H1 (cell line): ENCODE data around the gene RBM20. TPM values are rescaled to one million over a fixed set of nuclear protein-coding genes. Genes with fewer than 3 reads are reported as not detected.

ENCODE experiments used
- CTCF ChIA-PET: fragments of 300-600 bp; sonication (Branson Sonifier 250); formaldehyde crosslinking; loops from one replicate; lab custom pipeline; 2021; ENCODE audit not compliant: partially characterized antibody; lab: Charles Lee
- POLR2A ChIA-PET: fragments of 300-600 bp; sonication (Branson Sonifier 250); formaldehyde crosslinking; loops from one replicate; lab custom pipeline; 2021; ENCODE audit warnings: inconsistent platforms; ENCODE audit not compliant: partially characterized antibody; lab: Charles Lee
- DNase-seq, 2 experiments: peaks; one replicate each; pipeline versions ENCODE4 v3.0.0 to v3.0.0-alpha.2; 2010 to 2022; ENCODE audit warnings: low spot score in 2 of 2, low read depth in 1 of 2, mixed read lengths in 1 of 2
- FAIRE-seq: peaks from 2 replicates; lab custom pipeline; 2011; peaks lifted over from hg19 to GRCh38; lab: Jason Lieb, UNC
- H2AFZ ChIP-seq: 2 replicates; pipeline ENCODE4 v1.8.1; 2012; ENCODE audit warnings: low read length, inconsistent platforms
- H2AK5ac ChIP-seq: 2 replicates; pipeline ENCODE4 v1.6.1; 2013; ENCODE audit warnings: low read depth, low read length
- H2BK120ac ChIP-seq: replicated peaks from 2 replicates; pipeline ENCODE3; 2013; ENCODE audit warnings: low read depth, low read length, inconsistent platforms
- H2BK12ac ChIP-seq: 2 replicates; pipeline ENCODE4 v1.6.1; 2013; ENCODE audit warnings: low read depth, low read length
- H2BK15ac ChIP-seq: 2 replicates; pipeline ENCODE4 v1.6.1; 2013; ENCODE audit warnings: low read length
- H2BK20ac ChIP-seq: 2 replicates; pipeline ENCODE4 v1.6.1; 2013; ENCODE audit warnings: low read length
- H2BK5ac ChIP-seq: 2 replicates; pipeline ENCODE4 v1.6.1; 2013; ENCODE audit warnings: low read depth, low read length
- H3K14ac ChIP-seq: 2 replicates; pipeline ENCODE4 v1.6.1; 2013; ENCODE audit warnings: inconsistent platforms; ENCODE audit not compliant: insufficient read length
- H3K18ac ChIP-seq: 2 replicates; pipeline ENCODE4 v1.6.1; 2013; ENCODE audit warnings: low read length; ENCODE audit errors: extremely low read depth
- H3K23ac ChIP-seq: 2 replicates; pipeline ENCODE4 v1.6.1; 2013; ENCODE audit warnings: inconsistent platforms; ENCODE audit not compliant: insufficient read length
- H3K23me2 ChIP-seq: 2 replicates; pipeline ENCODE4 v1.6.1; 2013; ENCODE audit warnings: low read depth, low read length
- H3K27ac ChIP-seq: 2 replicates; pipeline ENCODE4 v1.6.1; 2011; ENCODE audit warnings: low read depth, low read length, inconsistent platforms
- H3K27me3 ChIP-seq, 4 experiments: replicated peaks in 1 of 4; 1 replicate in 1 of 4; 2 replicates in 3 of 4; pipeline versions ENCODE4 v1.6.1 to v1.8.1; 2011 to 2013; ENCODE audit warnings: low read length in 3 of 4, mild to moderate bottlenecking in 3 of 4, inconsistent platforms in 2 of 4, mixed read lengths in 2 of 4, moderate library complexity in 1 of 4; ENCODE audit not compliant: control insufficient read depth in 3 of 4, insufficient read depth in 3 of 4; ENCODE audit errors: extremely low read depth in 1 of 4
- H3K36me3 ChIP-seq, 4 experiments: 2 replicates each; pipeline versions ENCODE4 v1.6.1 to v1.8.1; 2011 to 2013; ENCODE audit warnings: mild to moderate bottlenecking in 4 of 4, low read length in 3 of 4, moderate library complexity in 2 of 4, control low read depth in 1 of 4, inconsistent platforms in 1 of 4; ENCODE audit not compliant: insufficient read depth in 4 of 4, control insufficient read depth in 2 of 4
- H3K4ac ChIP-seq: replicated peaks from 2 replicates; pipeline ENCODE3; 2013; ENCODE audit warnings: low read length, low read depth, mixed read lengths, inconsistent platforms; ENCODE audit not compliant: insufficient read length
- H3K4me1 ChIP-seq, 4 experiments: replicated peaks in 1 of 4; 1 replicate in 1 of 4; 2 replicates in 3 of 4; pipeline versions ENCODE4 v1.6.1 to v1.8.1; 2011 to 2013; ENCODE audit warnings: low read length in 3 of 4, inconsistent platforms in 2 of 4, mixed read lengths in 1 of 4; ENCODE audit not compliant: insufficient read depth in 4 of 4, control insufficient read depth in 3 of 4
- H3K4me2 ChIP-seq, 2 experiments: 2 replicates each; pipeline versions ENCODE4 v1.6.1 to v1.8.1; 2011 to 2013; ENCODE audit warnings: low read depth in 2 of 2, low read length in 2 of 2, control low read depth in 1 of 2, inconsistent platforms in 1 of 2, mild to moderate bottlenecking in 1 of 2; ENCODE audit not compliant: insufficient read depth in 1 of 2
- H3K4me3 ChIP-seq, 4 experiments: fragments of 200-600, 300-600 bp in 1 of 4; sonication (generic), shearing (Covaris generic), sonication (Bioruptor Twin) in 1 of 4; 2 replicates each; pipeline versions ENCODE4 v1.5.1 to v1.8.1; 2011 to 2016; ENCODE audit warnings: low read length in 4 of 4, low read depth in 3 of 4, control low read depth in 2 of 4, inconsistent platforms in 2 of 4, mild to moderate bottlenecking in 2 of 4, mixed read lengths in 1 of 4, moderate library complexity in 1 of 4; ENCODE audit not compliant: insufficient read depth in 2 of 4; ENCODE audit errors: extremely low read depth in 1 of 4
- H3K56ac ChIP-seq: replicated peaks from 2 replicates; pipeline ENCODE3; 2013; ENCODE audit warnings: low read depth, mild to moderate bottlenecking, mixed read lengths, low read length, inconsistent platforms; ENCODE audit not compliant: insufficient read length
- H3K79me1 ChIP-seq: 2 replicates; pipeline ENCODE4 v1.6.1; 2013; ENCODE audit warnings: low read depth, low read length, control low read depth
- H3K79me2 ChIP-seq, 2 experiments: 2 replicates each; pipeline versions ENCODE4 v1.6.1 to v1.8.1; 2012 to 2013; ENCODE audit warnings: low read length in 2 of 2, mild to moderate bottlenecking in 2 of 2, inconsistent platforms in 1 of 2; ENCODE audit not compliant: insufficient read depth in 2 of 2, control insufficient read depth in 1 of 2
- H3K9ac ChIP-seq, 4 experiments: replicated peaks in 1 of 4; 1 replicate in 1 of 4; 2 replicates in 3 of 4; pipeline versions ENCODE4 v1.6.1 to v1.8.1; 2011 to 2013; ENCODE audit warnings: low read depth in 3 of 4, low read length in 3 of 4, control low read depth in 2 of 4, mild to moderate bottlenecking in 2 of 4, moderate library complexity in 2 of 4, inconsistent platforms in 1 of 4; ENCODE audit errors: extremely low read depth in 1 of 4
- H3K9me3 ChIP-seq, 2 experiments: 2 replicates each; pipeline versions ENCODE4 v1.6.1 to v1.8.1; 2012 to 2013; ENCODE audit warnings: mild to moderate bottlenecking in 2 of 2, moderate library complexity in 2 of 2, control low read depth in 1 of 2, inconsistent platforms in 1 of 2, low read depth in 1 of 2, low read length in 1 of 2, mixed read lengths in 1 of 2; ENCODE audit not compliant: insufficient read depth in 2 of 2
- H4K20me1 ChIP-seq, 2 experiments: replicated peaks in 1 of 2; 2 replicates each; pipeline versions ENCODE3 to v1.8.1; 2011 to 2013; ENCODE audit warnings: inconsistent platforms in 2 of 2, low read length in 2 of 2, mild to moderate bottlenecking in 1 of 2; ENCODE audit not compliant: insufficient read depth in 2 of 2, control insufficient read depth in 1 of 2
- H4K5ac ChIP-seq: 2 replicates; pipeline ENCODE4 v1.6.1; 2013; ENCODE audit warnings: low read length, low read depth, mixed read lengths, inconsistent platforms; ENCODE audit not compliant: insufficient read length
- H4K8ac ChIP-seq: 2 replicates; pipeline ENCODE4 v1.8.0; 2013; ENCODE audit warnings: mild to moderate bottlenecking, moderate library complexity, low read length, inconsistent platforms; ENCODE audit not compliant: insufficient read depth; ENCODE audit errors: extremely low read depth
- H4K91ac ChIP-seq: replicated peaks from 2 replicates; pipeline ENCODE3; 2013; ENCODE audit warnings: low read length, mixed read lengths, inconsistent platforms; ENCODE audit not compliant: insufficient read length
- EGR1 ChIP-seq: IDR thresholded peaks from 2 replicates; pipeline ENCODE4 v1.6.1; 2011; ENCODE audit warnings: low read depth, low read length, borderline replicate concordance
- JUND ChIP-seq: IDR thresholded peaks from 2 replicates; pipeline ENCODE4 v1.6.1; 2011; ENCODE audit warnings: mild to moderate bottlenecking, improper control_type of control experiment, low read length
- RAD21 ChIP-seq, 2 experiments: IDR thresholded peaks in 1 of 2; conservative IDR thresholded peaks in 1 of 2; 2 replicates each; pipeline ENCODE4 v1.6.1; 2011; ENCODE audit warnings: low read depth in 2 of 2, low read length in 2 of 2, improper control_type of control experiment in 1 of 2, inconsistent platforms in 1 of 2, mild to moderate bottlenecking in 1 of 2, moderate library complexity in 1 of 2
- RNF2 ChIP-seq: fragments of 200-900, 300-1000 bp; sonication (generic); IDR thresholded peaks from 2 replicates; pipeline ENCODE4 v1.7.1; 2016; ENCODE audit warnings: borderline replicate concordance, low read depth, mild to moderate bottlenecking, antibody characterized with exemption, low read length; ENCODE audit not compliant: poor library complexity, severe bottlenecking; ENCODE audit errors: missing control alignments
- SUZ12 ChIP-seq: fragments of 200-600 bp; sonication (generic); IDR thresholded peaks from 2 replicates; pipeline ENCODE4 v1.6.1; 2012; ENCODE audit warnings: mild to moderate bottlenecking, inconsistent platforms, low read length, moderate library complexity, mixed read lengths
- polyA plus RNA-seq, 7 experiments: library from polyadenylated mRNA; depleted of rRNA in 3 of 7; stranded (reverse) in 5 of 7; unstranded in 2 of 7; fragments of >200 nt in 5 of 7; fragments of 200-250 nt in 2 of 7; gene quantifications; 1 replicate in 5 of 7; 2 replicates in 1 of 7; 4 replicates in 1 of 7; pipeline versions ENCODE4 v1.2.1 to v1.2.3, GENCODE V29; 2011 to 2013; ENCODE audit warnings: missing spikeins in 2 of 7, mixed read lengths in 2 of 7
- total RNA-seq: library from RNA; stranded (reverse); fragmentation: NEBNext Ultra II Directional; extraction: Animal tissue kit (Norgen Biotek cat#: 25700); gene quantifications from 2 replicates; pipeline ENCODE4 v1.2.1, GENCODE V29; 2021
- TF ChIP-seq, protein P1 (sequence below), 3 experiments: IDR thresholded peaks; 1 replicate in 2 of 3; 2 replicates in 1 of 3; pipeline versions ENCODE4 v1.5.1 to v1.6.1; 2011; ENCODE audit warnings: low read length in 3 of 3, mild to moderate bottlenecking in 3 of 3, inconsistent platforms in 2 of 3, low read depth in 1 of 3, moderate library complexity in 1 of 3; ENCODE audit not compliant: insufficient read depth in 1 of 3; ENCODE audit errors: control extremely low read depth in 1 of 3

RBM20 gene
- total and polyA plus RNA-seq, 2 of the 8 experiments (the other 6 are each of a cell fraction or from before 2014, with no cell fraction given), result 0.05 to 0.63 TPM

DNA sequence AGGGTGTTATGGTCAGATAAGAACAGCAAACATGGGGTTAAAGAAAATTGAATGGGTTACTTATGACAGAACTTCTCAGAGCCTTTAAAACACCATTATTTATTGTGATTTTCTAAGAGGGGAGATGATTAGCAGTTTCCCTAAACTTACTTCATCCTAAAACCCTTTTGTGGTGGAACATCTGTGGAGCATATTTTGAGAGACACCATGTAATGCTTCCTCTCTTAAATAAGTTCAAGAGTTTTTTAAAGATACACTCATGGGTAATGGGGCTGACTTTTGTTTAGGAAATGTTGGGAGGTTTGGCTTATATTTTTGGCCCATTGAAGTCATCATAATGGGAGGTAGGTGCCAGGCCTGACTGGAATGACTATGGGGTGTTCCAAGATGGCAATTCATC is 219.2 kb downstream of the RBM20 start:
- no peak for FAIRE-seq
- CTCF ChIA-PET, result no interaction called here

More for the DNA sequence above, 219.2 kb downstream of the RBM20 start:
- no peak overlapping the region for H3K18ac ChIP-seq
- no peak overlapping the region for H2AFZ ChIP-seq
- H2BK12ac ChIP-seq, result no peak overlapping the region
- no peaks in the 10 kb centered on the region for H3K79me2 ChIP-seq
- H4K5ac ChIP-seq, result no peak overlapping the region
- POLR2A ChIA-PET, result no interaction called here
- H3K9ac ChIP-seq, result no peak overlapping the region
- no peak overlapping the region for H2BK15ac ChIP-seq
- no peak overlapping the region for H3K56ac ChIP-seq
- no peaks in the 10 kb centered on the region for H3K9me3 ChIP-seq
- no peak overlapping the region for H3K4me3 ChIP-seq
- no peak overlapping the region for H3K4ac ChIP-seq
- no peak overlapping the region for H2BK120ac ChIP-seq
- H3K23me2 ChIP-seq, result no peaks in the 10 kb centered on the region; the same call in 1 of the 2 replicates
- no peak overlapping the region for H3K23ac ChIP-seq
- no peaks in the 10 kb centered on the region for H3K27me3 ChIP-seq
- H4K91ac ChIP-seq, result no peak overlapping the region
- H4K8ac ChIP-seq, result no peak overlapping the region
- no peak overlapping the region for H3K4me2 ChIP-seq
- DNase-seq, result no peak
- H2BK20ac ChIP-seq, result no peak overlapping the region
- TF ChIP-seq, protein P1, sequence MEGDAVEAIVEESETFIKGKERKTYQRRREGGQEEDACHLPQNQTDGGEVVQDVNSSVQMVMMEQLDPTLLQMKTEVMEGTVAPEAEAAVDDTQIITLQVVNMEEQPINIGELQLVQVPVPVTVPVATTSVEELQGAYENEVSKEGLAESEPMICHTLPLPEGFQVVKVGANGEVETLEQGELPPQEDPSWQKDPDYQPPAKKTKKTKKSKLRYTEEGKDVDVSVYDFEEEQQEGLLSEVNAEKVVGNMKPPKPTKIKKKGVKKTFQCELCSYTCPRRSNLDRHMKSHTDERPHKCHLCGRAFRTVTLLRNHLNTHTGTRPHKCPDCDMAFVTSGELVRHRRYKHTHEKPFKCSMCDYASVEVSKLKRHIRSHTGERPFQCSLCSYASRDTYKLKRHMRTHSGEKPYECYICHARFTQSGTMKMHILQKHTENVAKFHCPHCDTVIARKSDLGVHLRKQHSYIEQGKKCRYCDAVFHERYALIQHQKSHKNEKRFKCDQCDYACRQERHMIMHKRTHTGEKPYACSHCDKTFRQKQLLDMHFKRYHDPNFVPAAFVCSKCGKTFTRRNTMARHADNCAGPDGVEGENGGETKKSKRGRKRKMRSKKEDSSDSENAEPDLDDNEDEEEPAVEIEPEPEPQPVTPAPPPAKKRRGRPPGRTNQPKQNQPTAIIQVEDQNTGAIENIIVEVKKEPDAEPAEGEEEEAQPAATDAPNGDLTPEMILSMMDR (IDR thresholded peaks at IDR 0.05; ENCODE audit: control extremely low read depth in 1 of 3, insufficient read depth in 1 of 3, low read depth in 1 of 3, low read length in 3 of 3), result no peak
- TF ChIP-seq JUND (no peak), SUZ12 (no peak), RNF2 (no peak), EGR1 (no peak), RAD21 (IDR thresholded peaks at IDR 0.05 in 1 of 2, conservative IDR thresholded peaks at IDR 0.05 in 1 of 2; ENCODE audit: low read depth in 2 of 2, low read length in 2 of 2) (no peak)
- H3K4me1 ChIP-seq, result peaks cover 0 to 4% (median 0%) of the 10 kb centered on the region in 4 experiments; a peak in 2 of 7 replicates
- H4K20me1 ChIP-seq, result no peaks in the 10 kb centered on the region
- H3K79me1 ChIP-seq, result no peaks in the 10 kb centered on the region
- H3K14ac ChIP-seq, result no peak overlapping the region
- H3K36me3 ChIP-seq, result no peaks in the 10 kb centered on the region; a peak in 2 of 8 replicates
- no peak overlapping the region for H2BK5ac ChIP-seq
- no peak overlapping the region for H3K27ac ChIP-seq
- H2AK5ac ChIP-seq, result no peak overlapping the region
